ENCODE data around the gene PSMG2. TPM values are rescaled to one million over a fixed set of nuclear protein-coding genes. Genes with fewer than 3 reads are reported as not detected.

PSMG2 gene
- total and polyA plus RNA-seq, 9 of the 15 experiments (the other 6 are each of a cell fraction or from before 2014, with no cell fraction given), result 59.9 to 271 (median 111) TPM

GRCh38 chr18:12657684-12658425, 45.0 kb upstream of the PSMG2 start, which contains the start of gene SPIRE1 (continued):
- TF ChIP-seq RERE (CRISPR knock-in tag; IDR thresholded peaks at IDR 0.05; ENCODE audit: borderline replicate concordance), result no peak
- TF ChIP-seq CSDE1 (IDR thresholded peaks at IDR 0.05), result no peak
- TF ChIP-seq TAL1 (IDR thresholded peaks at IDR 0.05), result no peak
- TF ChIP-seq ZNF124 (CRISPR knock-in tag; IDR thresholded peaks at IDR 0.05), result no peak
- TF ChIP-seq CXXC5 (CRISPR knock-in tag; IDR thresholded peaks at IDR 0.05), result peak; percentile 81
- peak; percentile 89 for TF ChIP-seq SMAD4 (CRISPR knock-in tag; conservative IDR thresholded peaks at IDR 0.05)
- TF ChIP-seq ZNF561 (CRISPR knock-in tag; conservative IDR thresholded peaks at IDR 0.05), result no peak
- no peak for TF ChIP-seq HCFC1 (IDR thresholded peaks at IDR 0.05; ENCODE audit: low read depth, low read length)
- TF ChIP-seq RBM17 (IDR thresholded peaks at IDR 0.05; ENCODE audit: borderline replicate concordance, low read depth, low read length), result no peak
- no peak for TF ChIP-seq NFYB (IDR thresholded peaks at IDR 0.05; ENCODE audit: extremely low read depth, insufficient read length)
- no peak for TF ChIP-seq ZNF282 (CRISPR knock-in tag; IDR thresholded peaks at IDR 0.05)
- TF ChIP-seq ZZZ3 (IDR thresholded peaks at IDR 0.05), result no peak
- TF ChIP-seq PYGO2 (tag; IDR thresholded peaks at IDR 0.05), result no peak
- TF ChIP-seq ETV1 (tag; conservative IDR thresholded peaks at IDR 0.05; ENCODE audit: low read depth), result no peak
- peak; percentile 18 to 30 for TF ChIP-seq E2F6 (IDR thresholded peaks at IDR 0.05; ENCODE audit: borderline replicate concordance in 1 of 2, extremely low read depth in 1 of 2, insufficient read depth in 1 of 2, insufficient read length in 1 of 2, low read depth in 1 of 2, low read length in 1 of 2, poor library complexity in 1 of 2, severe bottlenecking in 1 of 2)
- TF ChIP-seq ZNF717 (CRISPR knock-in tag; IDR thresholded peaks at IDR 0.05), result no peak
- no peak for TF ChIP-seq SMARCC2 (IDR thresholded peaks at IDR 0.05; ENCODE audit: low read depth)
- no peak for TF ChIP-seq NFIC (IDR thresholded peaks at IDR 0.05)
- no peak for TF ChIP-seq ZNF316 (IDR thresholded peaks at IDR 0.05)
- TF ChIP-seq ETV5 (CRISPR knock-in tag; IDR thresholded peaks at IDR 0.05; ENCODE audit: low read depth), result no peak
- no peak for TF ChIP-seq GABPB2 (CRISPR knock-in tag; conservative IDR thresholded peaks at IDR 0.05)
- TF ChIP-seq DPF2 (IDR thresholded peaks at IDR 0.05), result no peak
- TF ChIP-seq MEIS2 (IDR thresholded peaks at IDR 0.05; ENCODE audit: partially characterized antibody), result no peak

Measured in K562 (cell line).